Gastroesophageal sphincter (tissue), 3 donors: ENCODE data around the gene PPP6R2.

Experiments used
- POLR2A ChIP-seq, 2 donors: fragments of 450-650 bp; IDR thresholded peaks; one replicate each; pipeline ENCODE4 v1.6.1; 2017; ENCODE audit warnings: antibody characterized with exemption in 2 of 2, mild to moderate bottlenecking in 2 of 2, moderate library complexity in 1 of 2
- TF ChIP-seq, protein P1 (sequence below), 4 experiments: fragments of 200-600 bp in 2 of 4; fragments of 450-650 bp in 2 of 4; sonication (generic) in 1 of 4; IDR thresholded peaks; one replicate each; pipeline ENCODE4 v1.5.1; 2017 to 2019; ENCODE audit warnings: antibody characterized with exemption in 4 of 4, mild to moderate bottlenecking in 2 of 4, moderate library complexity in 2 of 4

DNA sequence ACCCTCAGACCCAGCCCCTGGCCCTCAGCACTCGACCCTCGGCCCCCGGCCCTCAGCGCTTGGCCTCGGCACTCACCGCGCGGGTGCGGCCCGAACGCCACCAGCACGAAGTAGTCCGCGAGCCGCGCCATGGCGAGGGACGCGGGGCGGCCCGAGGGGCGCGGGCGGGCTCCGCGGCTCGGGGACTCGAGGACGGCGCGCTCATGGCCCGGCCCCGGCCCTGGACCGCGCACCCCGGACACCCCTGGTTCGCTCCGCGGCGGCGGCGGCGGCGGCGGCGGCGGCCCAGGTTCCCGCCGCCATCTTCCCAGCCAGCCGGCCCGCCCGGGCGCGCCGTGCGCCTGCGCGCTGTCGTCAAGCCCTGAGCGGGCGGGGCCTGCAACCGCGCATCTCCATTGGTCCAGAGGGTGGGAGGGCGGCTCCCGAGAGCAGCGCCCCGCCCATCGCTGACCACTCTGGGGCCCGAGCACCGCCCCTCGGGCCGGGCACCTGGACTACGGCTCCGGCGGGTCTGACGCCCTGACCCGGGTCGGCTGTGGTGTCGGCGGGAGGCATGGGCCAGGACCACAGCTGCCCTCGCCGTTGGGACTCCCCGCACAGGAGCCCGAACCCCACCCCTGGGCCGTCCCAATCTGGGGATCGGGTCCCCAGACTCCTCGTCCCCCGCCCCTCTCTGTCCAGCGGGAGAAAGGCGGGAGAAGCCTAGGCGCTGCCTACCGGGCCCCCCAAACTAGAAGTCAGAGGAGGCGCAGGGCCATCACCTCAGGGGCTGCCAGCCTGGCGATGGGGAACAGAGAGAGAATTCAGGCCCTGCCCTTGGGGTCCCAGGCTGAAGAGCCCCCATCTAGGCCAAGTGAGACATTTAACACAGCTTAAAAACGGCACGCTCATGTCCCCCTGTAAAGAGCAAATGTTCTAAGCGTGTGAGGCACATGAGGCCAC lies 131.9 kb downstream of the PPP6R2 start, which contains the start of gene SBF1:
- TF ChIP-seq, protein P1, sequence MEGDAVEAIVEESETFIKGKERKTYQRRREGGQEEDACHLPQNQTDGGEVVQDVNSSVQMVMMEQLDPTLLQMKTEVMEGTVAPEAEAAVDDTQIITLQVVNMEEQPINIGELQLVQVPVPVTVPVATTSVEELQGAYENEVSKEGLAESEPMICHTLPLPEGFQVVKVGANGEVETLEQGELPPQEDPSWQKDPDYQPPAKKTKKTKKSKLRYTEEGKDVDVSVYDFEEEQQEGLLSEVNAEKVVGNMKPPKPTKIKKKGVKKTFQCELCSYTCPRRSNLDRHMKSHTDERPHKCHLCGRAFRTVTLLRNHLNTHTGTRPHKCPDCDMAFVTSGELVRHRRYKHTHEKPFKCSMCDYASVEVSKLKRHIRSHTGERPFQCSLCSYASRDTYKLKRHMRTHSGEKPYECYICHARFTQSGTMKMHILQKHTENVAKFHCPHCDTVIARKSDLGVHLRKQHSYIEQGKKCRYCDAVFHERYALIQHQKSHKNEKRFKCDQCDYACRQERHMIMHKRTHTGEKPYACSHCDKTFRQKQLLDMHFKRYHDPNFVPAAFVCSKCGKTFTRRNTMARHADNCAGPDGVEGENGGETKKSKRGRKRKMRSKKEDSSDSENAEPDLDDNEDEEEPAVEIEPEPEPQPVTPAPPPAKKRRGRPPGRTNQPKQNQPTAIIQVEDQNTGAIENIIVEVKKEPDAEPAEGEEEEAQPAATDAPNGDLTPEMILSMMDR (IDR thresholded peaks at IDR 0.05), result no peak
- TF ChIP-seq POLR2A (IDR thresholded peaks at IDR 0.05), result peak; percentile 65 to 91
